WERI-Rb-1 (cell line): ENCODE data around the gene GRIN3B.
A peak's percentile ranks its signal among the peaks of the same experiment; 100 is the strongest.

Experiments used
- DNase-seq: peaks from one replicate; pipeline ENCODE4 v3.0.0-alpha.2; 2020
- H3K27ac ChIP-seq: fragments of 250-450 bp; sonication (Bioruptor Pico); 2 replicates; pipeline ENCODE4 v1.5.1; 2020; ENCODE audit warnings: mild to moderate bottlenecking, moderate library complexity
- H3K27me3 ChIP-seq: fragments of 250-450 bp; sonication (Bioruptor Pico); 2 replicates; pipeline ENCODE4 v1.5.1; 2021; ENCODE audit warnings: mild to moderate bottlenecking, low read depth, moderate library complexity; ENCODE audit not compliant: insufficient read depth, severe bottlenecking
- H3K36me3 ChIP-seq: fragments of 250-450 bp; sonication (Bioruptor Pico); 2 replicates; pipeline ENCODE4 v1.5.1; 2020; ENCODE audit warnings: mild to moderate bottlenecking, moderate library complexity
- H3K4me3 ChIP-seq: 2 replicates; pipeline ENCODE4 v1.5.1; 2011; ENCODE audit warnings: low read depth, mild to moderate bottlenecking, control low read depth, low read length
- H3K9me3 ChIP-seq: fragments of 250-450 bp; sonication (Bioruptor Pico); 2 replicates; pipeline ENCODE4 v1.5.1; 2021; ENCODE audit warnings: mild to moderate bottlenecking, moderate library complexity; ENCODE audit not compliant: severe bottlenecking
- CTCF ChIP-seq: IDR thresholded peaks from 2 replicates; pipeline ENCODE4 v1.5.1; 2011; ENCODE audit warnings: low read depth, mild to moderate bottlenecking, control low read depth, inconsistent platforms, low read length

Gene GRIN3B

GRCh38 chr19:1053176-1054101 lies 53.2 kb downstream of the GRIN3B start:
- no peak for DNase-seq
- no peaks in the 10 kb centered on the region for H3K27me3 ChIP-seq
- no peak overlapping the region for H3K4me3 ChIP-seq
- peaks cover 58% of the 10 kb centered on the region for H3K36me3 ChIP-seq
- peaks cover 30% of the 10 kb centered on the region for H3K9me3 ChIP-seq
- TF ChIP-seq CTCF: no peak
- no peak overlapping the region for H3K27ac ChIP-seq

DNA sequence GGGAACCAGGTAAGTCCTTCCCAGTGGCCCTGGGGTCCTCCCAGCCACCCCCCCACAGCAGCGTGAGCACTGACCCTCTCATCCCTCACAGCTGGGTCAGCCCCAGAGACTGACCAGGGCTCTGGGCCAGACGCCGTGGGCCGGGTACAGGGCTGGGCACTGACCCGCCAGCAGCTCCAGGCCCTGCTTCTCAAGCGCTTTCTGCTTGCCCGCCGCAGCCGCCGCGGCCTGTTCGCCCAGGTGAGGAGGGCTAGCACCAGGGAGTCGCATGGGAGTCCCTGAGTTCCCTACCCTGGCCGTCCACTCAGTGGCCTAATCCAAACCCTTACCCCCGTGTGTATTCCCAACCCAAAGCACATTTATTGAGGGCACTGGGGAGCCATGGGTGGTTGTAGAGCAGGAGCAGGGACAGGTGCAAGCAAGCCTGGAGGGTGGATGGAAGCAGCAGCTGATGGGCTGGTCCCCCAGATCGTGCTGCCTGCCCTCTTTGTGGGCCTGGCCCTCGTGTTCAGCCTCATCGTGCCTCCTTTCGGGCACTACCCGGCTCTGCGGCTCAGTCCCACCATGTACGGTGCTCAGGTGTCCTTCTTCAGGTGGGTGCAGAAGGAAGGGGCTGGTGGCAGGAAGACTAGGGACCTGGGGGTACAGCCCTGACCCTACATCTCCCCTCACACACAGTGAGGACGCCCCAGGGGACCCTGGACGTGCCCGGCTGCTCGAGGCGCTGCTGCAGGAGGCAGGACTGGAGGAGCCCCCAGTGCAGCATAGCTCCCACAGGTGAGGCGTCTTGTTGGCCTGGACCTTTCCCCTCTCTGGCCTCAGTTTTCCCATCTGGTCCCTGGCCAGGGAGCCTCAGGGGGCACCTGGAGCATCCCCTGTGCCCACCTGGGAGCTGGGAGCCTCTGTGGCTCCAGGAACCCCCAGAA lies 54.1 kb downstream of the GRIN3B start:
- TF ChIP-seq CTCF: no peak
- no peak overlapping the region for H3K4me3 ChIP-seq
- H3K9me3 ChIP-seq: peaks cover 35% of the 10 kb centered on the region
- H3K36me3 ChIP-seq: peaks cover 66% of the 10 kb centered on the region
- H3K27ac ChIP-seq: no peak overlapping the region
- no peak for DNase-seq
- H3K27me3 ChIP-seq: no peaks in the 10 kb centered on the region

DNA sequence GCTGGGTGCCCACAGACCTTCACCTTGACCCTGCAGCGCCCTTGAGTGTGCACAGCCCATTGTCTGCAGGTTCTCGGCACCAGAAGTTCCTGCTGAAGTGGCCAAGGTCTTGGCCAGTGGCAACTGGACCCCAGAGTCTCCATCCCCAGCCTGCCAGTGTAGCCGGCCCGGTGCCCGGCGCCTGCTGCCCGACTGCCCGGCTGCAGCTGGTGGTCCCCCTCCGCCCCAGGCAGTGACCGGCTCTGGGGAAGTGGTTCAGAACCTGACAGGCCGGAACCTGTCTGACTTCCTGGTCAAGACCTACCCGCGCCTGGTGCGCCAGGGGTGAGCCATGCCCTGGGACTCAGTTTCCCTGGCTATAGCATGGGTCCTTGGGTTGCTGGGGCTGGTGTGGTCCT lies 54.8 kb downstream of the GRIN3B start:
- no peak for DNase-seq
- Histone ChIP-seq H3K27ac (no peak overlapping the region), H3K9me3 (peaks cover 35% of the 10 kb centered on the region), H3K27me3 (no peaks in the 10 kb centered on the region), H3K4me3 (no peak overlapping the region), H3K36me3 (peaks cover 72% of the 10 kb centered on the region)
- no peak for TF ChIP-seq CTCF

- Histone ChIP-seq H3K36me3 (peaks cover 81% of the 10 kb centered on the region), H3K9me3 (peaks cover 35% of the 10 kb centered on the region), H3K4me3 (no peak overlapping the region), H3K27ac (no peak overlapping the region), H3K27me3 (no peaks in the 10 kb centered on the region)
- no peak for DNase-seq
- TF ChIP-seq CTCF: no peak
These were observed 55.8 kb downstream of the GRIN3B start for GRCh38 chr19:1055886-1056620.

DNA sequence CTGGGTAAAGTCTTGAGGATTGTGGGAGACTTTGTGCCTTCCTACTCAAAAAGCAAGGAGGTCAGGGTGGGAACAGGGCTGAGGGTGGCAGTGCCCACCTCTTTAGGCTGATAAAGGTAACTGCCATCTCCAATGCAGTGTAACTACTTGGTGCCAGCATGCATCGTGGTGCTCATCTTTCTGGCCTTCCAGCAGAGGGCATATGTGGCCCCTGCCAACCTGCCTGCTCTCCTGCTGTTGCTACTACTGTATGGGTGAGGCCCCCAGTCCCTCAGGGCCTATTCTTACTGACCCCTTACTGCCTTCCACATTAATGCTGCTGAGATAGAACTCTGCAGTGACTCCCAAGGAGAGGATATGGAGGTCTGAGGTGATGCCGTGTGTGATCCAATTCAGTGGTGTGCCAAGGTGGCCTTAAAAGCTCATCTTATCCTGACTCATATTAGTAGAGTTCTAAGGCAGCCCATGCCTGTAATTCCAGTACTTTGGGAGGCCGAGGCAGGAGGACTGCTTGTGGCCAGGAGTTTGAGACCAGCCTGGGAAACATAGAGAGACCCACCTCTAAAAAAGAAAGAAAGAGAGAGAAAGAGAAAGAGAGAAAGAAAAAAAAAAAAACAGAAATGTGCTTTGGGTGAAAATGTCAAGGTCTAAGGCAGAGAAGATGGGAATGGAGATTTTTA lies 57.1 kb downstream of the GRIN3B start:
- no peak overlapping the region for H3K27ac ChIP-seq
- no peak overlapping the region for H3K4me3 ChIP-seq
- no peak for DNase-seq
- no peaks in the 10 kb centered on the region for H3K27me3 ChIP-seq
- TF ChIP-seq CTCF: 0 out of 2 replicates have a peak, but pooled peaks have one; percentile 26
- peaks cover 84% of the 10 kb centered on the region for H3K36me3 ChIP-seq
- peaks cover 35% of the 10 kb centered on the region for H3K9me3 ChIP-seq
